Upper lobe of right lung (tissue), 1 donor: ENCODE measurements around the gene POLR3G. TPM values are rescaled to one million over a fixed set of nuclear protein-coding genes. Genes with fewer than 3 reads are reported as not detected.

Experiments
- ATAC-seq: fragments of 200-7000 bp; cut with Tn5 transposase; one replicate; pipeline ENCODE4 v1.9.1; 2020; ENCODE audit warnings: mild to moderate bottlenecking, moderate library complexity
- DNase-seq: peaks from one replicate; pipeline ENCODE4 v3.0.0-alpha.2; 2020
- H3K27ac ChIP-seq: fragments of 200-600 bp; one replicate; pipeline ENCODE4 v1.8.0; 2022
- H3K27me3 ChIP-seq: fragments of 200-600 bp; one replicate; pipeline ENCODE4 v1.8.0; 2022; ENCODE audit warnings: mild to moderate bottlenecking
- H3K36me3 ChIP-seq: fragments of 200-600 bp; one replicate; pipeline ENCODE4 v1.8.0; 2022
- H3K4me1 ChIP-seq: fragments of 200-600 bp; one replicate; pipeline ENCODE4 v1.8.0; 2022
- H3K4me3 ChIP-seq: fragments of 200-600 bp; one replicate; pipeline ENCODE4 v1.8.0; 2022; ENCODE audit warnings: mild to moderate bottlenecking
- H3K9me3 ChIP-seq: fragments of 200-600 bp; one replicate; pipeline ENCODE4 v1.8.0; 2022
- CTCF ChIP-seq: fragments of 200-600 bp; IDR thresholded peaks from one replicate; pipeline ENCODE4 v1.8.0; 2022; ENCODE audit warnings: antibody characterized with exemption
- intact Hi-C: fragments of 100-400 bp; cut with DNase I; formaldehyde crosslinking; loops from one replicate; pipeline ENCODE4 v1.11.0; 2022
- total RNA-seq: library from RNA; stranded (reverse); fragmentation: NEBNext Ultra II Directional; extraction: Animal tissue kit (Norgen Biotek cat#: 25700); gene quantifications from one replicate; pipeline ENCODE4 v1.2.1, GENCODE V29; 2021
- donor health status: DM: no; HTN: yes; CAD: no; lungs with severe emphysema.

POLR3G gene
- total RNA-seq, 1 donor from 2014 or later = 0.93 TPM

GRCh38 chr5:90554358-90555006 is 79.8 kb downstream of the POLR3G start:
- ATAC-seq = no peak
- Histone ChIP-seq H3K27ac (no peak overlapping the region), H3K4me3 (no peak overlapping the region), H3K27me3 (peaks cover 38% of the 10 kb centered on the region), H3K9me3 (no peaks in the 10 kb centered on the region), H3K4me1 (peaks cover 8% of the 10 kb centered on the region), H3K36me3 (no peaks in the 10 kb centered on the region)
- TF ChIP-seq CTCF = no peak
- intact Hi-C loops = no loop called here
- no peak for DNase-seq

- H3K4me3 ChIP-seq = no peak overlapping the region
- DNase-seq (no peak), ATAC-seq (no peak)
- TF ChIP-seq CTCF = no peak
- H3K27me3 ChIP-seq = peaks cover 50% of the 10 kb centered on the region
- no peaks in the 10 kb centered on the region for H3K9me3 ChIP-seq
- no peak overlapping the region for H3K27ac ChIP-seq
- intact Hi-C loops = no loop called here
- peaks cover 8% of the 10 kb centered on the region for H3K4me1 ChIP-seq
- no peaks in the 10 kb centered on the region for H3K36me3 ChIP-seq
Observed at GRCh38 chr5:90555666-90556065, 81.0 kb downstream of the POLR3G start.

GRCh38 chr5:90557391-90557790 is 82.7 kb downstream of the POLR3G start:
- Histone ChIP-seq H3K27ac (no peak overlapping the region), H3K9me3 (no peaks in the 10 kb centered on the region), H3K36me3 (no peaks in the 10 kb centered on the region), H3K4me1 (peaks cover 8% of the 10 kb centered on the region), H3K27me3 (peaks cover 54% of the 10 kb centered on the region), H3K4me3 (peak overlapping the region; percentile 47)
- TF ChIP-seq CTCF = no peak
- DNase-seq (no peak), ATAC-seq (no peak)
- intact Hi-C loops = no loop called here

GRCh38 chr5:90557871-90558270 is 83.2 kb downstream of the POLR3G start:
- Histone ChIP-seq H3K27me3 (peaks cover 54% of the 10 kb centered on the region), H3K4me3 (peak overlapping the region; percentile 47), H3K9me3 (no peaks in the 10 kb centered on the region), H3K36me3 (no peaks in the 10 kb centered on the region), H3K27ac (peak overlapping the region; percentile 74), H3K4me1 (peaks cover 8% of the 10 kb centered on the region)
- TF ChIP-seq CTCF = no peak
- ATAC-seq (no peak), DNase-seq (no peak)
- intact Hi-C loops = no loop called here

- Histone ChIP-seq H3K27me3 (peaks cover 54% of the 10 kb centered on the region), H3K27ac (peak within 1 kb of the TSS; percentile 74), H3K36me3 (no peaks in the 10 kb centered on the region), H3K4me3 (peak within 1 kb of the TSS; percentile 47), H3K4me1 (peaks cover 8% of the 10 kb centered on the region), H3K9me3 (no peaks in the 10 kb centered on the region)
- intact Hi-C loops = no loop called here
- no peak for TF ChIP-seq CTCF
- ATAC-seq = peak; percentile 99
- DNase-seq = peak; percentile 95
Observed at GRCh38 chr5:90558344-90559192, 83.9 kb downstream of the POLR3G start, which contains the start of gene ADGRV1. Gene ADGRV1 (plus strand): TSS chr5:90558797. CDS start chr5:90558896, 99 bp downstream.
